ENCODE measurements around the gene PTPN1.
A peak's percentile ranks its signal among the peaks of the same experiment; 100 is the strongest.
"Not testable (repeated sequence)": the region's sequence is repeated elsewhere in the genome, so short reads cannot be mapped to it uniquely, and the experiment has no call there.

Gene PTPN1

DNA sequence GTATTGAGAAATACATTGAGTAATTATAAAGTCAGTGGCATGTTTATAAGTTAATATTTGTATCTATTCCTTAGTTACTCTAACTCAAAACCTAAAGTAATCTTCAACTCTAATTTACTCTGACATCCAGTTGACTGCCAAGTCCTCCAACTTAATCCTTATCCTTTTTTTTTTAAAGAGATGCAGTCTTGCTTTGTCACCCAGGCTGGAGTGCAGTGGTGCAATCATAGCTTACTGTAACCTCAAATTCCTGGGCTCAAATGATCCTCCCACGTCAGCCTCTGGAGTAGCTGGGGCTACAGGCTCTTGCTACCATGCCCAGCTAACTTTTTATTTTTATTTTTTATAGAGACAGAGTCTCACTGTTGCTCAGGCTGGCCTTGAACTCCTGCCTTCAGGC, 24.4 kb downstream of the PTPN1 start:
- no peak for DNase-seq

DNA sequence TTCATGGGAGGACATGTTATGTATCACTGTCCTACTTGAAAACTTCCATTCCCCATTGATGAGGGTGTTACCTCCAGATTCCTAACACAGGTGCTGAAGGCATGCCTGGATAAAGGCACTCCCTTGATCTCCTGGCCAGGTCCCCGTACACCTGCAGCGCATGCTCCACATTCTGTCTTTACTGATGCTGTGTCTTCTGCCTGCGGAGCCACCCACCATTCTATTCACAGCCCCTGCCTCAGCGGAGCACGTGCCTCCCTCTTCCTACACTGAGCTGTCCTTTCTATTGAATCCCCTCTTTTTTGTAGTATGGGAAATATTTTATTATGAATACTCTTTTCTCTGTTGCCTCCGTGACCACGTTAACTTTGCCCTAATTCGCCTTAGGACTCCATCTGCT, 25.0 kb downstream of the PTPN1 start:
- DNase-seq: no peak

GRCh38 chr20:50536333-50536732, 26.1 kb downstream of the PTPN1 start:
- no peak for DNase-seq

DNA sequence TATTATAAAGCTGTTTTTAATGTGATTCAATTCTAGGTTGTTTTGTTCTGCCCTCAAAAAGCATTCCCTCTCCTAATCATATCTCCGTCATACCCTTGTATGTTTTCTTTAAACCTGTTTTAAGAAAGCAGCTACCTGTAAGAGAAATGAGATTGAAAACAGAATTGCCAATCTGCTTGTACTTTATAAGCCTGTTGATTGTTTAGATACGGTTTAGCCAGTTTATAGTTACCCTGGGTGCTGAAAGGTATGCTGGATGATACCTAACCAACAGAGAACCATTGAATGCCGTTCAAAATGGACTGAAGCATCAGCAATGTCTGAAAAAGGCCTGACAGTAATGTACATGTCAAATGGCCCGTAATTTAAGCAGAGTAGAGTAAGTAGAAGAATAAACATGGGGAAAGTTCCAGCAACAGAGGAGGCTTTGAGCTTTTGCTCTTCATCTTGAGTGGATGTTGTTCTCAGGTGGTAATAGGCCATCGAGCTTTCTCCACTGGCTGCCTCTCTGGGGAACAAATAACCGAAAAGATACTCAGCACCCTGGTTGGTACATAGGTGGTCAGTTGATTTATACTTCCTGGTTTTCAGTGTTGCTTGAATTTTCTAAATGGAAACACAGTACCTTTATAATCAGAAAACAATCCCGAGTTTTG, 27.5 kb downstream of the PTPN1 start:
- no peak for DNase-seq

GRCh38 chr20:50538276-50538675, 28.1 kb downstream of the PTPN1 start:
- DNase-seq: no peak

DNA sequence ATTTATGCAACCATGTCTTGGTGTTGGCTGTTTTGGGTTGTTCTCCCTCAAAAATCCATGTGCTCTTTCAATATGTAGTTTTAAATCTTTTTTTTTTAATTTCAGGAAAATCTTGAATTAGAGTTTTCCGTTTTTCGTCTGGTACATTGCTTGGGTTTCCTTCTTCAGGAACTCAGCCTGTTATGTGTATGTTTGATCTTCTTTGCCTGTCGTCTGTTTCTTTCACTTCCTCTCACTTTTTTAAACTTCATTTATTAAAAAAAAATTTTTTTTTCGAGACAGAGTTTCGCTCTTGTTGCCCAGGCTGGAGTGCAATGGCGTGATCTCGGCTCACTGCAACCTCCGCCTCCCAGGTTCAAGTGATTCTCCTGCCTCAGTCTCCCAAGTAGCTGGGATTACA, 29.6 kb downstream of the PTPN1 start:
- DNase-seq: not testable (repeated sequence)

DNA sequence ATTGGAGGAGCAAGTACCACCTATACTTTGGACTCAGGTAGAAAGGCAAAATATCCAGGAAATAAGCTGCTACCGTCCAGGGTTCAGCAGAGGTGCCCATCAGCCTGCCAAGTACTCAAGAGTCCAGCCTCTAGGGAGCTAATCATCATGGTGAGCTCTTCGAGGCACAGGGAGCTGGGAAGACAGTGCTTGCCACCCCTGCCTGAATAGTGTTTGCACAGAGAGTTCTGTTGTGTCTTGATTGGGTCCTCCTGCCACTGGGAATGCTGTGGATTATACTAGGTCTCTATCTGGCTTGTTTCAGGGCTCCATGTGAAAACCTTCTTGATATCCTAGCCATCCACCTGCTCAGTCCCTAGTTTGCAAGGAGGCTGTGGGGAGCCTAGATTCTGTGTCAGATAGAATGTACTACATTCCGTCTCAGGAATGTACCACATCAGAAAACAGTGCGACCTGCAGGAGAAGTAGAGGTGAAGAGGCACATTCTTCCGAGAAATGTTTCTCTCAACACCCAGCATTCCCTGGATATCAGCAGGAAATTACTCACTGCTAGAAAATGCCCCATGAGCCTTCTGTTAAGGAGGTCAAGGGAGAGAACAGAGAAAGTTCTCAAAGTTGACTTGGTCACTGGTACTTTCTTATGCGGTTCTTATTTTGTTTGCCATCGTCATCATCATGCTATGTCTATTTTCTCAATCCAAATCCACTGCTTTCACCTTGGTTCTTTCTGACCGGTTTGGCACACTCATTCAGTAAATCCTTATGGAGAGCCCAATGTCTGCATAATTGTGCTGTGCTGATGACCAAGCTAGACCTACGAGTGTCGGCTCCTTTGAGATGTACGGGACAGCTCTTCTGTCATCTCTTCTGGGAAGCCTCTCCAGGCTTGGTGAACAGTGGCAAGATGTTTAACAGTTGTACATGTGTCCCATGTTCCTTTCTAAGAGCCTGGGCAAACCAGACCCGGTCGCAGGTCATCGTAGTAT, 30.7 kb downstream of the PTPN1 start:
- DNase-seq: no peak

GRCh38 chr20:50541606-50542041, 31.4 kb downstream of the PTPN1 start:
- no peak for DNase-seq

- DNase-seq: no peak
Measured at GRCh38 chr20:50543326-50543725, 33.1 kb downstream of the PTPN1 start.

DNA sequence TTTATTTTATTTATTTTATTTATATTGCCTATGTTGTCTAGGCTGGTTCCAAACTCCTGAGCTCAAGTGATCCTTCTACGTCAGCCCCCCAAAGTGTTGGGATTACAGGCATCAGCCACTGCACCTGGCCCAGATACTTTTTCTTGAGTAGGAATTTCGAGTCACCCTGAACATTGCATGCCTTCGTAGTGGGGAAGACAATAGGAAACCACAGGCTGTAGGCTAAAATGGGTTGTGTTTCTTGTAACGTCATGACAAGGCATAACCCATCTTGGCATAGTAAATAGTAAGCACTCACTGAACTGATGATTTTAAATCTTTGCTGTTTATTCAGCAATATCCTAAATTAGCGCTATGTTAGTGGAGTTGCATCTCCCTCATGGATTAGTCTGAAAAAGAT, 34.9 kb downstream of the PTPN1 start:
- no peak for DNase-seq

DNA sequence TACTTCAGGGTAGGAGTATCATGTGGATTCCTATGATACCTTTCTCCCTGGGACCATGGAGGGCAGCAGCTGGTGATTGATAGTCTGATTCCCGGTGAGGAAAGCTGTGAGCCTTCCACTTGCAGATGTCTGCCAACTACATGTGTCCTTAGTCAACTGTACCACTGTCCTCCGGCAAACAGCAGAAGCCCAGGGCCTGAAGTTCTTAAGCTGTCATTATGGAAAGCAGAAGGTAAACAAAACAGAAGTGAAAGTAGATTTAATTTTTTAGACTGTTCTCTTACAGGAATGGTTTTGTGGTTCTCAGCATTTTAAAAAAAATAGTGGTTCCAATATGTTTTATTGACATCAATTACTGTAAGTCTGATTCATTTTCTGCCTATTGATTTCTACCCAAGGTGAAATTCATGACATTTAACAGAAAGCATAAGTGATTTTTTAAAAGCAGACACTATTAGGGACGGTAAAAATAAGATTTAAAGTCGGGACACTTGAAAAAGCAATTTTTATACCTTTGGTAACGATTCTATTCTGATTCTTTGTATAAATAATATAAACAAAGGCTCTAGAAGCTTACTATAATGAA, 36.6 kb downstream of the PTPN1 start:
- no peak for DNase-seq

DNA sequence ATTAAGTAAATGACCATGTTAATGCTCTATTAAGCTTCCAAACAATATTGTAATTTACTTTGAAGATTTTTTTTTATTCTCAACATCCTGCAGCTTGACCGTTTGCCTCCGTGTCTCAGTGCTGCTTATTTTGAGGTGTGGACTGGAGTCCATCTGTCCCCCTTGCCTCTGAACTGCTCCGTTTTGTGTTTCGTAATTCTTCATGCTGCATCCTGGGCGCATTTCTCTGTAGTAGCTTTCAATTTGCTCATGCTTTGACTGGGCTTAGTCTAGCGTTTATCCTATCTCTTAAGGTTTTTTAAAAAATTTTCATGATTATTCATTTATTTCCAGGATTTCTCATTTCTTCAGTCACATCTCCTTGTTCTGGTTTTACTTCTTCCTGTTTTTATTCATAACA, 37.8 kb downstream of the PTPN1 start:
- DNase-seq: no peak

GRCh38 chr20:50548396-50548795, 38.2 kb downstream of the PTPN1 start:
- no peak for DNase-seq

- no peak for DNase-seq
Measured at GRCh38 chr20:50550531-50550930, 40.3 kb downstream of the PTPN1 start.

DNA sequence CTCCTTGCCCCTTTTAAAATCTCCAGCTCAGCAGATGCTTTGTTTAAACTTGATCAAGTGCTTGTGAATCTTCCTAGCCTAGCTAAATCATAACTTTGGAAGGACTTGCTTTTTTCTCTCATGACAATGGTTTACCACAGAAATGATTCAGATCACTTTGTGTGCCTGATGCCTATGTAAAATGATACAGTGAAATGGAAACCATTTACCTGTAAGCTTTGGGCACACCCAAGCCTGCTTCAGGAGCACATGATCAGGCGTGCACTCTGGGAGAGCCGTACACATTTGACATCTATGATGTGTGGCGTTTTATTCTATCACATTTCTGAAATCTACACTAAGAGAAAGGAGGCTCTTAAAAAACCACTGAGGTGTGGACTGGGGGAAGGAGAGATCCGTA, 41.1 kb downstream of the PTPN1 start:
- no peak for DNase-seq

GRCh38 chr20:50552979-50553378, 42.8 kb downstream of the PTPN1 start:
- DNase-seq: no peak

DNA sequence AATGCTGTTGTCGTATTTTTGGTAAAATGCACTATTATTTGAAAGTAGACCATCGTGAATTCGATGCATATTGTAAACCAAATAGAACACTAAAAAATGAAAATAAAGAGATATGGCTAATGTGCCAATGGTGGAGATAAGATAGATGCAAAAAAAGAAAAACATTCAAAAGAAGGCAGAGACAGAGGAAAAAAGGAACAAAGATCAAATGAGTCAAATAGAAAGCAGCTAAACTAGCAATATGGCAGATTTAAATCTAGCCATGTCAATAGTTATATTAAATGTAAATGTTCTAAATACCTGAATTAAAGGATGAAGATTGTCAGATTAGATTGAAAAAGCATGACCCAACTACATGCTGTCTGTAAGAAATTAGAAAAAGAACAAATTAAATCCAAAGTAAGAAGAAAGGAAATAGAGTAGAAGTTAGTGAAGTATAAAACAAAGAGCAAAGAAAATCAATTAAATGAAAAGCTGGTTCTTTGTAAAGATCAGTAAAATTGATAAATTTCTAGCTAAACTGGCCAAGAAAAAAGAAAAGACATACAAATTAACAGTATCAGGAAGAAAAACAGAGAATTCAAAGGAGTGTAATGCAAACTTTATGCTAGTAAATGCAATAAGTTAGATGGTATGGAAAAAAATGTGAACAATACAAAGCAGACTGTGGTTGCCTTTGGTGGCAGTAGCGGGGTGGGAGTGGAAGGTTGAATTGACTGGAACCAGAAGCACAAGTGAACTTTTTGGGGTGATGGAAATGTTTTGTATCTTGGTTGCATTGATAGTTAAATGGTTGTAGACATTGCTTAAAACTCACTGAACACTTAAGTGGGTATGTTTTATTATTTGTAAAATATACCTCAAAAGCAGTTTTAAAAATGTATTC, 44.8 kb downstream of the PTPN1 start:
- peak in 1 of 2 experiments; percentile 23 for DNase-seq

GRCh38 chr20:50555662-50556061, 45.5 kb downstream of the PTPN1 start:
- DNase-seq: no peak

GRCh38 chr20:50557549-50558134, 47.5 kb downstream of the PTPN1 start:
- DNase-seq: no peak

DNA sequence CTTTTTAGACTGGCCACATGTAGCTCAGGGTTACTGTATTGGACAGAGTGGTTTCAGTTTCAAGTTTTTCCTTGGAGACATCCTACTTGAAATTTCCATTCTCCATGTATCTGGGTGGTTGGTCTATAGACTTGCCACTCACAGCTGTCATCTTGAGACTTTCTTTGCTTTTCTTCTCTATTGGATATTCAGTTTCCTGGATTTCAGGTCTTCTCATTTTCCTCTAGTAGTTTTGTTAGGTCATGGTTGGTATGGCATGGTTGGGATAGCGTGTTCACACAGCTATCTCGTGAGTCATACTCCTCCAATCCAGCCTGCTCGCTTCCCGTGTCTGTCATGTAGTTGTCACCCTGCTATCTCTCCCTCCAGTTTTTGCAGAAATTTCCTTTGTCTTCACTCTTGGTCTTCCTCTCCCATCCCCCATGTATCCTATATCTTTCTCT, 48.3 kb downstream of the PTPN1 start:
- DNase-seq: no peak

DNA sequence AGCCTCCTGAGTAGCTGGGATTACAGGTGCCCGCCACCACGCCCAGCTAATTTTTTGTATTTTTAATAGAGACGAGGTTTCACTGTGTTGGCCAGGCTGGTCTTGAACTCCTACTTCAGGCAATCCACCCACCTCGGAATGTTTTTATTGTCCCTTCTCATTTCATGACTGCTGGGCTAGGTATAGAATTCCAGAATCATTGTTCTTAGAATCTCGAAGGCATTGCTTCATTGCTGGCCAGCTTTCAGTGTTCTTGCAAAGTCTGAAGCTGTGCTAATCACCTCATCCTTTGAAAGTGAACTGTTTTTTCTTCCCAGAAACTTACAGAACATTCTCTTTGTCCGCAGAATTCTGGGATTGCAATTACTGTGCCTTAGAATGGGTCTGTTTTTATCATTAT, 49.0 kb downstream of the PTPN1 start:
- DNase-seq: no peak
